Skeletal muscle satellite cell (primary cell): ENCODE data around the gene FCHO2.
"Not testable (repeated sequence)": the region's sequence is repeated elsewhere in the genome, so short reads cannot be mapped to it uniquely, and the experiment has no call there.

ENCODE experiments used
- H3K27me3 ChIP-seq: 2 replicates; pipeline ENCODE4 v1.7.0; 2013; ENCODE audit warnings: low read length; ENCODE audit not compliant: control insufficient read depth, insufficient read depth
- H3K36me3 ChIP-seq: 2 replicates; pipeline ENCODE4 v1.7.0; 2013; ENCODE audit warnings: mild to moderate bottlenecking, control low read depth, low read length; ENCODE audit not compliant: insufficient read depth
- H3K4me1 ChIP-seq: 2 replicates; pipeline ENCODE4 v1.7.0; 2013; ENCODE audit warnings: low read length; ENCODE audit not compliant: control insufficient read depth, insufficient read depth
- H3K4me2 ChIP-seq: 2 replicates; pipeline ENCODE4 v1.7.0; 2013; ENCODE audit warnings: mild to moderate bottlenecking, low read length
- H3K4me3 ChIP-seq: 2 replicates; pipeline ENCODE4 v1.7.0; 2013; ENCODE audit warnings: low read length
- H3K9ac ChIP-seq: 2 replicates; pipeline ENCODE4 v1.7.0; 2013; ENCODE audit warnings: mild to moderate bottlenecking, low read depth, low read length, moderate library complexity
- H3K9me3 ChIP-seq: replicated peaks from 2 replicates; pipeline ENCODE4 v1.7.0; 2013; ENCODE audit warnings: mild to moderate bottlenecking, control low read depth, low read length

The FCHO2 gene

GRCh38 chr5:73018892-73019291 lies 63.1 kb downstream of the FCHO2 start:
- Histone ChIP-seq H3K9ac (no peak overlapping the region), H3K4me3 (no peak overlapping the region), H3K36me3 (peaks cover 17% of the 10 kb centered on the region), H3K27me3 (no peaks in the 10 kb centered on the region), H3K4me2 (no peak overlapping the region), H3K4me1 (no peaks in the 10 kb centered on the region), H3K9me3 (no peaks in the 10 kb centered on the region)

GRCh38 chr5:73019766-73020165 lies 63.9 kb downstream of the FCHO2 start:
- Histone ChIP-seq H3K4me3 (no peak overlapping the region), H3K9ac (no peak overlapping the region), H3K4me2 (no peak overlapping the region), H3K4me1 (no peaks in the 10 kb centered on the region), H3K36me3 (peaks cover 17% of the 10 kb centered on the region), H3K9me3 (no peaks in the 10 kb centered on the region), H3K27me3 (no peaks in the 10 kb centered on the region)

DNA sequence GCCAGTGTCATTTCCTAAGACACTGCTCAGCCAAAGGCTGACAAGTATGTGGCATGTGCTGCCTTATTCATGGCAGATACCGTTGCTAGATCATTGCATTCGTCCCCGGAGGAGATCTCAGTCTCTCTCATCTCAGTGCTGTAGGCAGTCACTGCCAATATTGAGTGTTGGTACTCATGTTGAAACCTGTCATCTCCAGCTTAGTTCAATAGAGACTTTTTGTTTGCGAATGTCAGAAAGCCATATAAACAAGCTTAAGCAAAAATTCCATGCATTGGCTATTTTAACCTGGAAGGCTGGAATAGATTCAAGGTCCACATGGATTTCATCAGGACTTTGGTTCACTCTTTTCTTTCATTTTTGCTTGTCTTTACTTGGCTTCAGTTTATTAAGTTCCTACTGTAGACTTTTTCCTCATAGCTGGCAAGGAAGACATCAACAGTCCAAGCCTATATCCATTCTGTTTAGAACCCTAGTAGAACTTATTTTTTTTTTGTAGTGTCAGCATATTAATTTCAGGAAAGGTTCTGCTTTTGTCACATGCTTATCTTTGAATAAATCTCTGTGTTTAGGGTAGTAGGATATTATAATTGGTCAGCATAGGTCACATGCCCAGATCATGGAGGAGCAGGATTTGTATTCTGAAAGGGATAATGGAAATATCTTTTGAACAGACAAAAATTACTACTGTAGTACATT lies 66.8 kb downstream of the FCHO2 start:
- Histone ChIP-seq H3K4me1 (no peaks in the 10 kb centered on the region), H3K36me3 (peaks cover 20% of the 10 kb centered on the region)

DNA sequence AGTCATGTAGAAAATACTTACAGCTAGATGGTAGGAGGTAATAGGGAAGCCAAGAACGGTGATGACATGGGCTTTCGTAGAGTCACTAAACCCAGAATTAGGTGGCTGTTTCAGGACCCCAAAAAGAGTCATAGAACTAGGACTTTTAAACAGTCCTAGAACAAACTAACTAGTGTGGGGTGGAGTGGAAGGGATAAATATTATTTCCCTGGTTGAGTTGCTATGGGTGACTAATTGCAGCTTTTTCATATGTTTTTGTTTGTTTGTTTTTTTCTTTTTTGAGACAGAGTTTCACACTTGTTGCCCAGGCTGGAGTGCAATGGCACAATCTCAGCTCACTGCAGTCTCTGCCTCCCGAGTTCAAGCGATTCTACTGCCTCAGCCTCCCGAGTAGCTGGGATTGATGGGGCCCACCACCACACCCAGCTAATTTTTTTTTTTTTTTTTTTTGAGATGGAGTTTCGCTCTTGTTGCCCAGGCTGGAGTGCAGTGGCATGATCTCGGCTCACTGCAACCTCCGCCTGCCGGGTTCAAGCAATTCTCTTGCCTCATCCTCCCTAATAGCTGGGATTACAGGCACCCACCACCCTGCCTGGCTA lies 69.2 kb downstream of the FCHO2 start:
- not testable (repeated sequence) for H3K4me3 ChIP-seq, H3K9me3 ChIP-seq, H3K36me3 ChIP-seq, H3K4me2 ChIP-seq, H3K27me3 ChIP-seq, H3K9ac ChIP-seq, H3K4me1 ChIP-seq

More for the DNA sequence above, 66.8 kb downstream of the FCHO2 start:
- H3K9ac ChIP-seq = no peak overlapping the region
- H3K9me3 ChIP-seq = no peaks in the 10 kb centered on the region
- no peak overlapping the region for H3K4me2 ChIP-seq
- no peaks in the 10 kb centered on the region for H3K27me3 ChIP-seq
- no peak overlapping the region for H3K4me3 ChIP-seq

- peaks cover 23% of the 10 kb centered on the region for H3K4me1 ChIP-seq
- H3K9me3 ChIP-seq = no peaks in the 10 kb centered on the region
- H3K36me3 ChIP-seq = peaks cover 3% of the 10 kb centered on the region
- no peak overlapping the region for H3K4me3 ChIP-seq
- H3K4me2 ChIP-seq = no peak overlapping the region
- H3K27me3 ChIP-seq = no peaks in the 10 kb centered on the region
- no peak overlapping the region for H3K9ac ChIP-seq
Measured at GRCh38 chr5:73027361-73027760, 71.5 kb downstream of the FCHO2 start.

DNA sequence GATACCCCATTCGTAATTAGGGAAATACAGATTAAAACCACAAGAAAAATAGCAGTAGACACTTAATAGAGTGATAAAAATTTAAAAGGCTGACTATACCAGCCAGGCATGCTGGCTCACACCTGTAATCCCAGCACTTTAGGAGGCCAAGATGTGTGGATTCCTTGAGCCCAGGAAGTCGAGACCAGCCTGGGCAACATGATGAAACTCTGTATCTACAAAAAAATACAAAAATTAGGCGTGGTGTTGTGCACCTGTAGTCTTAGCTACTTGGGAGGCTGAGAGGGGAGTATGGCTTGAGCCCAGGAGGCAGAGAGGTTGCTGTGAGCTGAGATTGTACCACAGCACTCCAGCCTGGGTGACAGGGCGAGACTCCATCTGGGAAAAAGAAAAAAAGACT lies 72.0 kb downstream of the FCHO2 start:
- H3K4me1 ChIP-seq = peaks cover 23% of the 10 kb centered on the region
- H3K36me3 ChIP-seq = peaks cover 3% of the 10 kb centered on the region
- H3K9ac ChIP-seq = no peak overlapping the region
- H3K4me3 ChIP-seq = no peak overlapping the region
- no peaks in the 10 kb centered on the region for H3K9me3 ChIP-seq
- no peak overlapping the region for H3K4me2 ChIP-seq
- no peaks in the 10 kb centered on the region for H3K27me3 ChIP-seq

- Histone ChIP-seq H3K4me3 (no peak overlapping the region), H3K9ac (no peak overlapping the region), H3K4me2 (no peak overlapping the region), H3K27me3 (no peaks in the 10 kb centered on the region), H3K9me3 (no peaks in the 10 kb centered on the region), H3K4me1 (peaks cover 23% of the 10 kb centered on the region), H3K36me3 (peaks cover 3% of the 10 kb centered on the region)
Measured at GRCh38 chr5:73028991-73029595, 73.3 kb downstream of the FCHO2 start.

DNA sequence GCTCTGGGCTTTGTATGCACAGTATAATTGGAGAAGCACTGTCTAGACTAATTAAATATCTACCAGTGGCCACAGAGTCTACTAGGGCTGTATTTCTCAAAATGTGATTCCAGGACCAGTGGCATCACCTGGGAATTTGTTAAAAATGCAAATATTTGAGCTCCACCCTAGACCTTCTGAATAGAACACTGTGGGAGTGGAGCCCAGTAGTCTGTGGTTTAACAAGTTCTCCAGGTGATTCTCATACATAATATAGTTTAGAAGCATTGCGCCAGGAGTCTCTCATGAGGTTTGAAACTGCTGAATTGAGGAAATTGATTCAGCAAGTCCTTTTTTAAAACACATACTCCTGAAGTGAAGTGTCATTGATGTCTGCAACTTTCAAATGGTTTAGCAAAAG lies 74.7 kb downstream of the FCHO2 start:
- H3K4me2 ChIP-seq = peak overlapping the region; percentile 38
- H3K9me3 ChIP-seq = no peaks in the 10 kb centered on the region
- no peak overlapping the region for H3K4me3 ChIP-seq
- H3K36me3 ChIP-seq = peaks cover 3% of the 10 kb centered on the region
- H3K27me3 ChIP-seq = no peaks in the 10 kb centered on the region
- H3K4me1 ChIP-seq = peaks cover 23% of the 10 kb centered on the region
- H3K9ac ChIP-seq = peak overlapping the region; percentile 32

GRCh38 chr5:73030995-73031394 lies 75.2 kb downstream of the FCHO2 start:
- no peaks in the 10 kb centered on the region for H3K9me3 ChIP-seq
- no peak overlapping the region for H3K4me3 ChIP-seq
- no peaks in the 10 kb centered on the region for H3K36me3 ChIP-seq
- no peaks in the 10 kb centered on the region for H3K27me3 ChIP-seq
- peak overlapping the region; percentile 58 for H3K4me2 ChIP-seq
- H3K4me1 ChIP-seq = peaks cover 23% of the 10 kb centered on the region
- peak overlapping the region; percentile 32 for H3K9ac ChIP-seq

DNA sequence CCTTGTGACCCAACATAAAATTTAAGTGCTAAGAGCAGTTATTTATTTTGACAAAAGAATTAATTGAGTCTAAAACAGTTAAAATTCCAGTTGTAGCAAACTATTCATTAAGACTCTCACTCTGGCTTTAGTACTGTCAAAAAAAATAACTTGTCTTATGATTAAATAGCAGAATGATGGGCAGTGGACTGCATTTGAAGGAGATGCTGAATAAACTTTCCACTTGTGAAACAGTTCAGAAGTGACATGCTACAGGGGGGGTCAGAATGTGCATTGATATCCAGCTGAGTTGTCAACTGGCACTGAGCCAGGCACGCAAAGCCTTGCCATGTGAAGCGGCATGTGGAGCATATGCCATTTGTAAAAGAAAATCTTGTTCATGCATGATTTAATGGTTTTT lies 76.0 kb downstream of the FCHO2 start:
- H3K4me3 ChIP-seq = peak overlapping the region; percentile 35
- H3K27me3 ChIP-seq = no peaks in the 10 kb centered on the region
- H3K9ac ChIP-seq = peak overlapping the region; percentile 11
- no peaks in the 10 kb centered on the region for H3K9me3 ChIP-seq
- peaks cover 23% of the 10 kb centered on the region for H3K4me1 ChIP-seq
- H3K36me3 ChIP-seq = no peaks in the 10 kb centered on the region
- H3K4me2 ChIP-seq = peak overlapping the region; percentile 58

DNA sequence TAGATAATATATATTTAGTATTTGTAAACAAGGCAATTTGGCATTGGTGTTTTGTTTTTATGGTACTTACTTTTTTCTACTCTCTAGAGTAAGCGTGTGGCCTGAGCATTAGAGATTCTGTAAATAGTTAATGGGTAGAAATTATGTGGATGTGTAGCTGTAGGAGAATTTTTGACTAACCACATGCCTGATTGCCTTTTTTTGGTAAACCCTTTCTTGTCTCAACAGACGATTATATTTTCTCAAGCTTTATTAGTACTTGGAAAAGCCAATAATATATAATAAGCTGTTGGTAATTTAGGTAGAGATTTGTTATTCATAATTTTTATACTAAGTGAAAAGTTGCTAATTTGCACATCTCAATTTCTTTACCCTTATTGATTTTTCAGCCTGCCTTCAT lies 76.8 kb downstream of the FCHO2 start:
- Histone ChIP-seq H3K4me1 (peaks cover 23% of the 10 kb centered on the region), H3K9me3 (no peaks in the 10 kb centered on the region), H3K9ac (no peak overlapping the region), H3K27me3 (no peaks in the 10 kb centered on the region), H3K4me2 (no peak overlapping the region), H3K36me3 (no peaks in the 10 kb centered on the region), H3K4me3 (no peak overlapping the region)

DNA sequence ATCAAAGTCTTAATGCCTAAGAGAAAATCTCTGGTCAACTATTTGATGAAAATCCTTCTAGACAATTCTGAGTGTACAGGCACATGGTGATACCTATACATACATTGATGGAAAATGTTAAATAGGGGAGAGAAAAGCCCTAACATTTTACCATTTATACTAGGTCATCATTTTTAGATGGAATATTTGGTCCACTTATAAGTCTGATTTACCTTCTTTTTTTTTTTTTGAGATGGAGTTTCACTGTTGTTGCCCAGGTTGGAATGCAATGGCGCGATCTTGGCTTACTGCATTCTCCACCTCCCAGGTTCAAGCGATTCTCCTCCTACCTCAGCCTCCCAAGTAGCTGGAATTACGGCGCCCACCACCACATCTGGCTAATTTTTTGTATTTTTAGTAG lies 81.7 kb downstream of the FCHO2 start:
- H3K4me3 ChIP-seq = no peak overlapping the region
- H3K4me1 ChIP-seq = no peaks in the 10 kb centered on the region
- no peaks in the 10 kb centered on the region for H3K9me3 ChIP-seq
- no peak overlapping the region for H3K4me2 ChIP-seq
- H3K36me3 ChIP-seq = peaks cover 3% of the 10 kb centered on the region
- H3K27me3 ChIP-seq = no peaks in the 10 kb centered on the region
- no peak overlapping the region for H3K9ac ChIP-seq
